HepG2 (cell line): ENCODE measurements around the gene CADM1. TPM values are rescaled to one million over a fixed set of nuclear protein-coding genes. Genes with fewer than 3 reads are reported as not detected.

Source experiments
- ATAC-seq: fragments of 200-7000 bp; cut with Tn5 transposase; 3 replicates; pipeline ENCODE4 v1.9.1; 2020; ENCODE audit warnings: mild to moderate bottlenecking, moderate library complexity
- BruUV-seq: library from RNA; stranded (reverse); fragments of 400-500 nt; replicated peaks from 2 replicates; lab custom pipeline; 2021; lab: Mats Ljungman, UMichigan
- CTCF ChIA-PET: fragments of 300-600 bp; formaldehyde crosslinking; extraction: SDS; loops from one replicate; lab custom pipeline; 2021; ENCODE audit warnings: low total read pairs, inconsistent platforms, low intra/inter-chr PET ratio; lab: Yijun Ruan, JAX
- POLR2A ChIA-PET: fragments of 350-600 bp; sonication (Branson Sonifier 250); formaldehyde crosslinking; loops from one replicate; lab custom pipeline; 2020; ENCODE audit warnings: antibody characterized with exemption, inconsistent platforms; lab: Yijun Ruan, JAX
- DNase-seq: peaks from one replicate; pipeline ENCODE4 v3.0.0-alpha.2; 2015; ENCODE audit warnings: low spot score
- FAIRE-seq: peaks from 3 replicates; lab custom pipeline; 2011; peaks lifted over from hg19 to GRCh38; lab: Jason Lieb, UNC
- H2AFZ ChIP-seq: one replicate; pipeline ENCODE4 v1.6.1; 2011; ENCODE audit warnings: low read length, inconsistent platforms
- H3K27ac ChIP-seq: fragments of 300-600 bp; 3 replicates; pipeline ENCODE4 v1.8.0; 2011; ENCODE audit warnings: mixed run types, mild to moderate bottlenecking, mixed read lengths, low read length, inconsistent platforms; ENCODE audit not compliant: insufficient read depth; ENCODE audit errors: extremely low read length
- H3K27me3 ChIP-seq, 2 experiments: fragments of 200-600 bp in 1 of 2; 2 replicates in 1 of 2; 3 replicates in 1 of 2; pipeline versions ENCODE4 v1.6.0 to v1.8.0; 2011; ENCODE audit warnings: low read length in 2 of 2, mild to moderate bottlenecking in 2 of 2, moderate library complexity in 2 of 2, inconsistent platforms in 1 of 2; ENCODE audit not compliant: insufficient read depth in 2 of 2, control insufficient read depth in 1 of 2
- H3K36me3 ChIP-seq, 2 experiments: fragments of 200-600 bp in 1 of 2; replicated peaks in 1 of 2; 2 replicates in 1 of 2; 3 replicates in 1 of 2; pipeline versions ENCODE4 v1.5.1 to v1.8.0; 2011; ENCODE audit warnings: low read length in 2 of 2, inconsistent platforms in 1 of 2; ENCODE audit not compliant: insufficient read depth in 2 of 2, control insufficient read depth in 1 of 2
- H3K4me1 ChIP-seq: 2 replicates; pipeline ENCODE4 v1.5.1; 2012; ENCODE audit warnings: low read length, inconsistent platforms; ENCODE audit not compliant: insufficient read depth
- H3K4me2 ChIP-seq: 2 replicates; pipeline ENCODE4 v1.6.0; 2011; ENCODE audit warnings: low read depth, low read length, inconsistent platforms
- H3K4me3 ChIP-seq, 3 experiments: fragments of 200-600 bp in 1 of 3; sonication (generic), shearing (Covaris generic) in 1 of 3; replicated peaks in 1 of 3; 2 replicates each; pipeline ENCODE4 v1.5.1; 2011 to 2016; ENCODE audit warnings: low read length in 3 of 3, inconsistent platforms in 2 of 3, low read depth in 2 of 3, mild to moderate bottlenecking in 2 of 3, control low read depth in 1 of 3, mixed read lengths in 1 of 3; ENCODE audit not compliant: insufficient read depth in 1 of 3
- H3K79me2 ChIP-seq: one replicate; pipeline ENCODE4 v1.6.1; 2011; ENCODE audit warnings: low read length, inconsistent platforms; ENCODE audit not compliant: insufficient read depth
- H3K9ac ChIP-seq: 2 replicates; pipeline ENCODE4 v1.6.0; 2011; ENCODE audit warnings: mild to moderate bottlenecking, low read depth, low read length, inconsistent platforms; ENCODE audit not compliant: insufficient read depth
- H3K9me3 ChIP-seq: 2 replicates; pipeline ENCODE4 v1.5.1; 2012; ENCODE audit warnings: mild to moderate bottlenecking, low read length
- H4K20me1 ChIP-seq: 2 replicates; pipeline ENCODE4 v1.6.0; 2011; ENCODE audit warnings: inconsistent platforms, mild to moderate bottlenecking, low read length, moderate library complexity; ENCODE audit not compliant: insufficient read depth
- AGO1 ChIP-seq: fragments of 200-400 bp; formaldehyde crosslinking; IDR thresholded peaks from 2 replicates; pipeline ENCODE4 v1.6.1; 2017; ENCODE audit warnings: mild to moderate bottlenecking, low read depth, low read length, moderate library complexity; ENCODE audit not compliant: poor library complexity, severe bottlenecking
- FOXK2 ChIP-seq: fragments of 450-650 bp; IDR thresholded peaks from 2 replicates; pipeline ENCODE4 v1.6.1; 2016
- FOXP1 ChIP-seq, 2 experiments: fragments of 450-650 bp in 1 of 2; IDR thresholded peaks; 2 replicates each; pipeline ENCODE4 v1.6.1; 2017 to 2018; ENCODE audit warnings: antibody characterized with exemption in 1 of 2
- KLF9 ChIP-seq: IDR thresholded peaks from 2 replicates; pipeline ENCODE4 v1.6.1; 2016; ENCODE audit warnings: low read depth
- NFE2L2 ChIP-seq: fragments of 150-350 bp; IDR thresholded peaks from 2 replicates; pipeline ENCODE4 v1.6.1; 2014; ENCODE audit warnings: low read length
- PRPF4 ChIP-seq: fragments of 200-400 bp; formaldehyde crosslinking; IDR thresholded peaks from 2 replicates; pipeline ENCODE4 v1.6.1; 2016; ENCODE audit warnings: low read length, low read depth; ENCODE audit not compliant: poor library complexity, severe bottlenecking
- SMARCC2 ChIP-seq: fragments of 450-650 bp; IDR thresholded peaks from 2 replicates; pipeline ENCODE4 v1.6.1; 2017; ENCODE audit warnings: antibody characterized with exemption, mild to moderate bottlenecking
- SMC3 ChIP-seq: IDR thresholded peaks from 2 replicates; pipeline ENCODE4 v1.6.1; 2011; ENCODE audit warnings: low read length, improper control_type of control experiment
- U2AF1 ChIP-seq: fragments of 200-400 bp; formaldehyde crosslinking; optimal IDR thresholded peaks from 2 replicates; pipeline ENCODE3; 2017; ENCODE audit warnings: mild to moderate bottlenecking, low read depth, low read length
- XRCC5 ChIP-seq: fragments of 200-400 bp; formaldehyde crosslinking; optimal IDR thresholded peaks from 2 replicates; pipeline ENCODE3; 2017; ENCODE audit warnings: mild to moderate bottlenecking, low read length
- ZNF326 ChIP-seq: sonication (generic); formaldehyde crosslinking; IDR thresholded peaks from 2 replicates; pipeline ENCODE4 v1.4.0; 2020; ENCODE audit warnings: missing genetic modification reagents, borderline replicate concordance
- ZNF337 ChIP-seq: sonication (generic); formaldehyde crosslinking; IDR thresholded peaks from 2 replicates; pipeline ENCODE4 v1.5.1; 2020; ENCODE audit warnings: missing genetic modification reagents, low read depth, mild to moderate bottlenecking, borderline replicate concordance
- ZNF354B ChIP-seq: sonication (generic); formaldehyde crosslinking; IDR thresholded peaks from 2 replicates; pipeline ENCODE4 v1.8.0; 2022; ENCODE audit warnings: mild to moderate bottlenecking, missing genetic modification reagents
- WGBS: methylation state at CpG from one replicate; pipeline ENCODE4 v1.1.6; 2017; ENCODE audit warnings: low lambda C conversion rate; 5-methylcytosine and 5-hydroxymethylcytosine counted together
- in situ Hi-C: cut with HindIII; loops from 2 replicates; pipeline ENCODE4 v1.10.0; 2017; ENCODE audit warnings: low pct_unique_long_range_greater_than_20kb; ENCODE audit not compliant: extremely low pct_ligation_motif_present
- intact Hi-C: fragments of 100-400 bp; cut with micrococcal nuclease; formaldehyde crosslinking; loops from one replicate; pipeline ENCODE4 v1.10.0; 2022; ENCODE audit not compliant: unreplicated experiment
- polyA plus RNA-seq, 8 experiments: library from polyadenylated mRNA; depleted of rRNA in 3 of 8; stranded (reverse) in 7 of 8; unstranded in 1 of 8; fragments of >200 nt; fragmentation: Illumina TruSeq in 4 of 8; extraction: Trizol in 4 of 8; gene quantifications; 2 replicates each; pipeline versions ENCODE4 v1.2.1 to v1.2.3, GENCODE V29; 2011 to 2016; ENCODE audit warnings: low read depth in 4 of 8, missing spikeins in 1 of 8, mixed read lengths in 1 of 8; ENCODE audit not compliant: insufficient read depth in 1 of 8
- total RNA-seq, 5 experiments: library from RNA; depleted of rRNA; stranded (reverse); fragments of >200 nt; fragmentation: Illumina TruSeq; extraction: Trizol; gene quantifications; 2 replicates each; pipeline ENCODE4 v1.2.3, GENCODE V29; 2016; ENCODE audit warnings: low read depth in 1 of 5
- TF ChIP-seq, protein P1 (sequence below): sonication (generic); formaldehyde crosslinking; IDR thresholded peaks from 2 replicates; pipeline ENCODE4 v1.8.1; 2022; ENCODE audit warnings: low read depth, mild to moderate bottlenecking, missing genetic modification reagents

Gene CADM1
- total and polyA plus RNA-seq, 2 of the 13 experiments (the other 11 are each of a cell fraction or from before 2014, with no cell fraction given), result 71.3 to 122 TPM

DNA sequence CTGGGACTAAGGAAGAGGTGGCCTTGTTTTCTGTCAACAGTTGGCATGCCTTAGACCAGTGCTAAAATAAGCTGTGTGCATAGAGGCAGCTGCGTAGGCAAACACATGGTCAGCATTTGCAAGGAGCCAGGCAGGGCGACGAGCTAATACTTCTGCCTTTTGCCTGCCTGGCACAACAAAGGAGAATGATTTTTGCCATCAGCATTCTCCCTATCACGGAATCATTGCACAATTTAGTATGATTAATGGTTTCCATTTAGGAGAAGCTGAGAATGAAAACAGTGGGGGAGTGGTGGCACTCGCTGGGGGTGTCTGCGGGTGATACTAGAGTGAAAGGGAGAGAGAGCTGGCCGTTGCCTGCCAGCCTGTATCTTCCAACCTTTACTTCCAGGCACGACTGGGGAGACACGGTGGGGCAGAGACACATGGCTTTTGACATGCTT, 336.0 kb downstream of the CADM1 start:
- Histone ChIP-seq H3K4me1 (no peaks in the 10 kb centered on the region), H3K9ac (no peak overlapping the region), H3K9me3 (no peaks in the 10 kb centered on the region), H3K4me3 (no peak overlapping the region), H4K20me1 (no peaks in the 10 kb centered on the region), H3K79me2 (no peaks in the 10 kb centered on the region), H3K27ac (no peak overlapping the region), H2AFZ (no peak overlapping the region), H3K4me2 (no peak overlapping the region), H3K36me3 (peaks cover 2 to 5% of the 10 kb centered on the region in 2 experiments; a peak in 2 of 5 replicates), H3K27me3 (peaks cover 0 to 3% of the 10 kb centered on the region in 2 experiments; a peak in 1 of 5 replicates)
- no TSS peak for BruUV-seq
- no peak for ATAC-seq
- no peak for FAIRE-seq
- CTCF ChIA-PET, result no interaction called here
- POLR2A ChIA-PET, result no interaction called here
- TF ChIP-seq ZNF326 (CRISPR knock-in tag), result no peak
- no peak for TF ChIP-seq XRCC5
- no peak for TF ChIP-seq SMARCC2
- no peak for TF ChIP-seq ZNF354B (CRISPR knock-in tag)
- TF ChIP-seq AGO1, result no peak
- TF ChIP-seq ZNF337 (CRISPR knock-in tag), result no peak
- no peak for TF ChIP-seq FOXK2
- WGBS, result 69% methylated on average over 8 of the region's 9 CpGs
- no peak for DNase-seq
- in situ Hi-C loops (no loop called here), intact Hi-C loops (no loop called here)

DNA sequence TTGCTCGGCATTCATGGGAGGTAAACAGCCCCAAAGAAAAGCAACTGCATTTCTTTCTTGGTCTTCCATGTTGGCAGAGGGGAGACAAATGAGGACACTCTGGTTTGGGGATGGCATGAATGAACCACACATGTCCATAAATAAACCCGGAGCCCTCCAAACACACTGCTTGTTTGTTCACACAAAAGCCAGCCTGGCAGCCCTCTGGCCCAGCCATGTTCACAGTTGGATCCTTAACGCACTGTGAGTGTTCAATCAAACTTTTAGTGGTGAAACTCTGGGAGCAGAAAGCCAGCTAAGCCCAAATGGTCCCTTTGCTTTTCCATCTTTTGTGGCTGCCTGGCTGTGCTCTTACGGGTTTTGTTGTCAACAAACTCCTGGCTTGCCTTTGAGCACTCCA, 336.8 kb downstream of the CADM1 start:
- CTCF ChIA-PET, result no interaction called here
- H3K27me3 ChIP-seq, result peaks cover 0 to 3% of the 10 kb centered on the region in 2 experiments; a peak in 1 of 5 replicates
- no peaks in the 10 kb centered on the region for H3K36me3 ChIP-seq
- no peak for ATAC-seq
- no peak overlapping the region for H3K4me2 ChIP-seq
- no peaks in the 10 kb centered on the region for H3K9me3 ChIP-seq
- H3K9ac ChIP-seq, result no peak overlapping the region
- H4K20me1 ChIP-seq, result no peaks in the 10 kb centered on the region
- FAIRE-seq, result no peak
- H3K4me1 ChIP-seq, result no peaks in the 10 kb centered on the region
- no peaks in the 10 kb centered on the region for H3K79me2 ChIP-seq
- no peak overlapping the region for H3K27ac ChIP-seq
- H3K4me3 ChIP-seq, result no peak overlapping the region
- no TSS peak for BruUV-seq
- intact Hi-C loops, result no loop called here
- DNase-seq, result no peak
- H2AFZ ChIP-seq, result no peak overlapping the region
- POLR2A ChIA-PET, result no interaction called here
- in situ Hi-C loops, result no loop called here
- WGBS, result 49% methylated on average over 4 of the region's 4 CpGs
- TF ChIP-seq FOXP1 (IDR thresholded peaks at IDR 0.05), result no peak
- TF ChIP-seq FOXP1 (CRISPR knock-in tag; IDR thresholded peaks at IDR 0.05), result no peak
- TF ChIP-seq NFE2L2, result no peak
- no peak for TF ChIP-seq PRPF4
- TF ChIP-seq, protein P1, sequence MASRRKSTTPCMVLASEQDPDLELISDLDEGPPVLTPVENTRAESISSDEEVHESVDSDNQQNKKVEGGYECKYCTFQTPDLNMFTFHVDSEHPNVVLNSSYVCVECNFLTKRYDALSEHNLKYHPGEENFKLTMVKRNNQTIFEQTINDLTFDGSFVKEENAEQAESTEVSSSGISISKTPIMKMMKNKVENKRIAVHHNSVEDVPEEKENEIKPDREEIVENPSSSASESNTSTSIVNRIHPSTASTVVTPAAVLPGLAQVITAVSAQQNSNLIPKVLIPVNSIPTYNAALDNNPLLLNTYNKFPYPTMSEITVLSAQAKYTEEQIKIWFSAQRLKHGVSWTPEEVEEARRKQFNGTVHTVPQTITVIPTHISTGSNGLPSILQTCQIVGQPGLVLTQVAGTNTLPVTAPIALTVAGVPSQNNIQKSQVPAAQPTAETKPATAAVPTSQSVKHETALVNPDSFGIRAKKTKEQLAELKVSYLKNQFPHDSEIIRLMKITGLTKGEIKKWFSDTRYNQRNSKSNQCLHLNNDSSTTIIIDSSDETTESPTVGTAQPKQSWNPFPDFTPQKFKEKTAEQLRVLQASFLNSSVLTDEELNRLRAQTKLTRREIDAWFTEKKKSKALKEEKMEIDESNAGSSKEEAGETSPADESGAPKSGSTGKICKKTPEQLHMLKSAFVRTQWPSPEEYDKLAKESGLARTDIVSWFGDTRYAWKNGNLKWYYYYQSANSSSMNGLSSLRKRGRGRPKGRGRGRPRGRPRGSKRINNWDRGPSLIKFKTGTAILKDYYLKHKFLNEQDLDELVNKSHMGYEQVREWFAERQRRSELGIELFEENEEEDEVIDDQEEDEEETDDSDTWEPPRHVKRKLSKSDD (CRISPR knock-in tag), result no peak
- no peak for TF ChIP-seq SMC3
- TF ChIP-seq KLF9 (CRISPR knock-in tag), result no peak
- TF ChIP-seq U2AF1, result no peak
